Daoy (cell line): Measurements from ENCODE around the gene FAM227B. TPM values are rescaled to one million over a fixed set of nuclear protein-coding genes. Genes with fewer than 3 reads are reported as not detected.
"Not testable (repeated sequence)": the region's sequence is repeated elsewhere in the genome, so short reads cannot be mapped to it uniquely, and the experiment has no call there.

Experiments used
- DNase-seq: peaks from one replicate; pipeline ENCODE4 v3.0.0-alpha.2; 2015; ENCODE audit warnings: low read depth
- total RNA-seq: library from RNA; depleted of rRNA; stranded (reverse); fragments of >200 nt; shearing (Covaris generic); gene quantifications from 2 replicates; pipeline ENCODE4 v1.2.3, GENCODE V29; 2014

FAM227B gene
- total RNA-seq, 1 experiment from 2014 or later, result 1.5 TPM

DNA sequence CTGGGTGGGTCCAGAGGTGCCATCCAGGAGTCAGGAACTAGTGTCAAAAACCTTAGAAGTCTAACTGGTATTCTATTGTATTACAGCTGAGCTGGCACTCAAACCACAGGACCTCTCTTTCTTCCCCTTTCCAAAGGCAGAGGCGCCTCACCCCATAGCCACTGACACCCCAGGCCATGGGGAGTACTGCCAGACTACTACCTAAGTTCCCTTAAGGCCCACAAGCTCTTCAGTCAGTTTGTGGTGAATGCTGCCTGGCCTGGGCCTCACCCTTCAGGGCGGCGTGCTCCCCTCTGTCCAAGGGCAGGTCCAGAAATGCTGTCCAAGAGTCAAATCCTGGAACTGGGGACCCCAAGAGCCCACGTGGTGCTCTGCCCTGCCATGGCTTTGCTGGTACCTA lies 240.6 kb downstream of the FAM227B start:
- no peak for DNase-seq

DNA sequence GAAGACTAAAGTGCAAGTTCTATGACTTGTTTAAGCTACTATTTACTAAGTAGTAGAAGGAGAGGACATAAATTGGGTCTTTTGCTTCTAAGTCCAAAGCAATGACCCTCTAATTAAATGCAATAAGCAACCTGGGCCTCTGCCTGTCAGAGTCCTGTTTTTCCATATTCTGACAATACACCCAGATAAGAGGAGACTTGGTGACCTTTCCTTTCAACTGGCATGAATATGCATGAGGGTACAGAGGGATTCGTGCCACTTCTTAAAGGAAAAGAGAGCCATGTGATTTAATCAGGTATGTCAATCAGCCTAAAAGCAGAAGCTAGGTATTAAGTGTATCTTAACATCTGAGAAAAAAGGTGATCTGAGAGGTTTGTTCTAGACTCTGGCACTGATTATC lies 248.3 kb downstream of the FAM227B start:
- DNase-seq, result no peak

- DNase-seq, result no peak
These were observed 249.8 kb downstream of the FAM227B start for GRCh38 chr15:49370782-49371181.

DNA sequence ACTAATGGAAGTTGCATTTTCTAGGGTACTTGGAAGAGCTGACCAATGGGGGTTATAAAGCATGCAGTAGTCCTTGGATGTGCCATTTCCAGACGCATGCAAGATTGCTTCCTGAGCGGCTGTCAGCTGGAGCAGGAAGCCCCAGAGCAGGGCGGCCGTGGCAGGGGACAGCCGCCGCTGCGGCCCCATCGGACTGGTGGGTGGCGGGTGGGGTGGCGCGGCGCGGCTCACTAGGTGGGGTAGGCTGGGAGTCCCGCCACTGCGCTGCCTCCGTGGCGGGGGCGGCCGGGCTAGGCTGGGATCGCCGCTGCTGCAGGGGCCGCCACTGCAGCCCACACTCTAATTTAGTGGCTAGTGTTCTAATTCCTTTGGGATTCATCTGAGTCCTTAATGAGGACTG lies 254.1 kb downstream of the FAM227B start:
- DNase-seq, result no peak

- DNase-seq, result no peak
These were observed 259.2 kb downstream of the FAM227B start for GRCh38 chr15:49361370-49361769.

DNA sequence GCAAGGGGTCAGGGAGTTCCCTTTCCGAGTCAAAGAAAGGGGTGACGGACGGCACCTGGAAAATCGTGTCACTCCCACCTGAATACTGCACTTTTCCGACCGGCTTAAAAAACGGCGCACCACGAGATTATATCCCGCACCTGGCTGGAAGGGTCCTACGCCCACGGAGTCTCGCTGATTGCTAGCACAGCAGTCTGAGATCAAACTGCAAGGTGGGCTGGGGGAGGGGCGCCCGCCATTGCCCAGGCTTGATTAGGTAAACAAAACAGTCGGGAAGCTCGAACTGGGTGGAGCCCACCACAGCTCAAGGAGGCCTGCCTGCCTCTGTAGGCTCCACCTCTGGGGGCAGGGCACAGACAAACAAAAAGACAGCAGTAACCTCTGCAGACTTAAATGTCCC lies 266.2 kb downstream of the FAM227B start:
- not testable (repeated sequence) for DNase-seq

- DNase-seq, result no peak
These were observed 277.1 kb downstream of the FAM227B start for GRCh38 chr15:49343546-49343945.

- DNase-seq, result no peak
These were observed 281.0 kb downstream of the FAM227B start for GRCh38 chr15:49339656-49340055.

GRCh38 chr15:49331951-49332350 lies 288.7 kb downstream of the FAM227B start:
- DNase-seq, result no peak

- no peak for DNase-seq
These were observed 289.2 kb downstream of the FAM227B start for GRCh38 chr15:49331442-49331841.

GRCh38 chr15:49330166-49330565 lies 290.5 kb downstream of the FAM227B start:
- DNase-seq, result no peak

DNA sequence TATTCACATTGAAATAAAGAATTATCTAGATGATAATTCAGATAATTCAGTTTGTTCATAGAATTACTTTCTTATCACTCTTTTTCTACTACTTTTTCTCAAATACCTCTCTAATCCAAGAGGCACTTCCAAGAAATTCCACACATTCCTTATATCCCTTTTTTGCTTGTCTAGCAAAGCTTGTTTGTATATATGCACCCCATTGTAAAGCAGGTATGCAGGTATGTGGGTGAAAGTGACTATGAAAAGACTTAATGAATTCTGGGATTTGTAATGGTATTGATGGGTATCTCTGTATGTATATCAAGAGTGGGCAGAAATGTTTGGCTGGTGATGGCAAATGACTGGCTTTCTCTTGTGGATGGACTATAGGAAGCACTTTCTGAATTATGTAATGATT lies 291.7 kb downstream of the FAM227B start:
- no peak for DNase-seq

DNA sequence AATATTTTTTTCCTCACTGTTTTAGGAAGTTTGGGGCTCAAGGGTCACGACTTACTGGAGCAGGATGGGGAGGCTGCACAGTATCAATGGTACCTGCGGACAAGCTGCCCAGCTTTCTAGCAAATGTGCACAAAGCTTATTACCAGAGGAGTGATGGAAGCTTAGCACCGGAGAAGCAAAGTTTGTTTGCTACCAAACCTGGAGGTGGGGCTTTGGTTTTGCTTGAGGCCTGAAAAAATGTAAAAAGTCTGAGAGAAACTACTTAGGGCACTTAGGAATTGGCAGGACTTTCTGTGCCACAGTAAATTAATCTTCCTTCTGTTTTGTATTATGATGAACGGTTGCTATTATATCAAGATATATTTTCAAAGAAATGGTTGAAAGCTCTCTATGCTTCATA lies 292.7 kb downstream of the FAM227B start:
- no peak for DNase-seq

DNA sequence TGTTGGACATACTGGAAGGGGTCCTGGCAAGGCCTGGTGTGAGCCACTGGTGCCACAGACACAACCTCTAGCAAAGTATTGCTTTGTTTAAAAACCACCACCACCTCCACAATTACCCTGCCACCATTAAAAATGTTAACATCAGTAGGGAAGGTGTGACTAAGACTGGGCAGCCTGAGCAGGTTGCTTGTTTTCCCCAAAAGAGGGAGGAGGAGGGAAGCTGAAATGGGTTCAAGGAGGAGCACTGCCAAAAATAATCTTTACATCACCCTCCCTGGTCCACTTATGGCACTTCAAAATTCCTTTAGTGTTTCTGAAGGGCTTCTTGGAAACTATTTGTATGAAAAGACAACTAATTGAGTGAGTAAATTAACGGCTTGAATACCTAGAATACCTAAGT lies 297.4 kb downstream of the FAM227B start:
- no peak for DNase-seq

DNA sequence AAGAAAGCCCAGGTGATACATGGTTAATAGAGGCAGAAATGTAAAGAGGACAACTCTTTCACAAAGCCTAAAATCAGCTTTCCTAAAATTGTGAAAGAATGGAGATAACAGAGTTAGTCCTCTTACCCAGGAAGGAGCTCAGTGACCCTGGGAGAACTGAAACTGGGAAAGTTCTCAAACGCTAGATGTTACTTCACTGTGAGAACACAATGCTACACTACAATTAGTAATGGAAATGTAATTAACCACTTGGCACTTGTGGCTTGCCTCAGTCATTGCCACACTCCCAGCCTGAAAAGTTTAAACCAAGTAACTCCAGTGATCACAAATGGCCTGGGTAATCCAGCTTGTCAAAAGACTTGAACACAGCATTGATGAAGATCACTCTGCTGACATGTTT lies 300.3 kb downstream of the FAM227B start:
- no peak for DNase-seq

- no peak for DNase-seq
These were observed 305.2 kb downstream of the FAM227B start for GRCh38 chr15:49315391-49315823.

DNA sequence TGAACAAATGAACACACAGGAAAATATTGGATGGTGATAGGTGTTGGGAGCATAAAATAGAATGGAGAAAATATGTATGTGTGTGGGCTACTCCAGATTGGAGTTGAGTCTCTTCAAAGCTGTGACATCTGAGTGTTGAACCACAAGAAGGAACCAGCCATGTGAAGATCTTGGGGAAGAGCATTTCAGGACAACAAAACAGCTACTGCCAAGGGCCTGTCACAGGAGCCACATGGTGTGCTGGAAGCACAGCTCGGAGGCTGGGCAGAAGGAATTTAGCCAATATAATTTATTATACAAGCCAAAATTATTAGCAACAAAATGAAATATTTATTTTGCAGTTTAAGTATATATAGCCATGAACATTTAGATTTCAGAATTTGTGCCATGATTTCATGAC lies 305.9 kb downstream of the FAM227B start:
- no peak for DNase-seq

DNA sequence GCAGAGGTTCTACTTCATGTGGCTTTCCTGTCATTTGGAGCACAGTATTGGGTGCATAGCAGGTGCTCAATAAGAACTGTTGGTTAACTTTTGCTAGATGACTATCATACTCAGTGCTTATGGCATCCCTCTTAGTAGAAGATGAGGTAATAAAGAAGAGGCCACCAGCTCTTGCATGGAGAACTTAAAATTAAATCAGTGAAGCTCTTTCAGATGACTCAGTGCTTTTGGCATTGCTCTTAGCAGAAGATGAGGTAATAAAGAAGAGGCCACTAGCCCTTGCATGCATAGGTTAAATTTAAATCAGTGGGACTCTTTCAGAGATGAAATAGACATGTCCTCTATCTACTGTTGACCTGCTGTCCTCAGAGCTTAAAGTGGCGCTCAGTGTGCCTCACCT lies 307.0 kb downstream of the FAM227B start:
- no peak for DNase-seq

GRCh38 chr15:49309889-49310288 lies 310.7 kb downstream of the FAM227B start:
- DNase-seq, result no peak

GRCh38 chr15:49308686-49309085 lies 311.9 kb downstream of the FAM227B start:
- no peak for DNase-seq

DNA sequence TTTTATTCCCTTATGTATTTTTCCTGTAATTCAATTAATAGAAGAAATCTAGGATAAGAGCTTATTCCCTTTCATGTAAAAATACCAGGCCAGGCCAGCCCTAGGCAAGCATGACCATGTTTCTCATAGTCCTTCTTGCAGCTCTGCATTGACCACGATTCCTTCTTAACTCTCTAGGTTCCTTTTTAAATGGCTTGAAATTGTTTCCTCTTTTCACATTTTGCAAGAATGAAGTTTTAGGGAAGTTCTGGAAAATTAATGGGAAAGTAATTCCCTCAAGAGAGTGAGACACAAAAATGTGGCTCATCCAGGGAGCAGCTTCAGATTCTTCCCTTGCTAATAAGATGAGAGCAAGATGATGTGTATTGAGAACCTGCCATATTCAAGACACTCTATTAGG lies 314.1 kb downstream of the FAM227B start:
- no peak for DNase-seq

DNA sequence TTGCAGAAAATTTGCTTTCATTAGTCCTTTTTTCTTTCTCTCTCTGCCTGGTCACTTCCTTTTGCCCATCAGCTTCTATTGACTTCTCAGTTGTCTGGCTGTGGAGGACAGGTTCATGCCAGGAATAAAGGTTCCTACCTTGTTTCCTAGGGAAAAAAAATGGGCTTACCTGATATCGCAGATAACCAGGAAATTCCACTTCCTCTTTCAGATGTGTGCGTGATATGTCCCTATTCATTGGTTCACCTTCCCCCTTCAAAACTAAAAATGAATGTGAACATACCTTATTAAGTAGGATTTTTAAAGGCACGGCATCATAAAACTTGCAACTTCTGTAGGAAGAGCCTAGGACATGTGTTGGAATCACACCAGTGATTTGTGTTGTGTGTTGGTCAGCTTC lies 317.6 kb downstream of the FAM227B start:
- DNase-seq, result no peak

DNA sequence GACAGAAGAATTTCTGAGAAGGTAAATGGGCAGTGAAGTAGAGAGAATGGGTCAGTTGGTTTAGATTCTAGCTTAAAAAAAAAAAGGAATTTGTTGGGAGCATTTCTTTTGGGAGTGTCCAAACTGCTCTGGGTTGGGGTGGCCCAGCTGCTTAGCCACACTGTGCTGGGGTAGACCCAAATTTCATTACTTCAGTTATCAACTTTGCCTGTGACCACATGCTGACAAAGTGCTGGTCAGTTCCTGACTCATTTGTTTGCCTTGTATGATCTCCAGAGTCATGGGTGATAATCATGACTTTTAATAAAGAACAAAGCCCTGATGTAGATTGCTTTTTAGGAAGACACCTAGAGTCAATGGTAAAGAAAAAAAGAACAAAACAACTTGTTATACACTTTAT lies 319.1 kb downstream of the FAM227B start:
- DNase-seq, result peak; percentile 4

DNA sequence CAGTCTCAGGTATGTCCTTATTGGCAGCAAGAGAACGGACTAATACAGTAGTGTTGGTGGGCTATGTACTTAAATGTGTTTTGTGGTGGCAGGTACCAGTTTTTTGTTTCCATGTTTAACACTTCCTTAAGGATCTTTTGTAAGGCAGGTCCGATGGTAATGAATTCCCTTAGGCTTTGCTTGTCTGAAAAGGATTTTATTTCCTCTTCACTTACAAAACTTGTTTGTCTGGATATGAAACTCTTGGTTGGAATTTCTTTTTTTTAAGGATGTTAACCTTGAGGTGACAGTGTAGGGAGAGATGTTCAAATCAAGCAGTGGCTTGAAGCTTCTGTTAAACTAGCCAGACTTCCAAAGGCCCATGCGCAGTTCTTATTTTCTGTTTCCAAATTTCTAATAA lies 319.8 kb downstream of the FAM227B start:
- no peak for DNase-seq

DNA sequence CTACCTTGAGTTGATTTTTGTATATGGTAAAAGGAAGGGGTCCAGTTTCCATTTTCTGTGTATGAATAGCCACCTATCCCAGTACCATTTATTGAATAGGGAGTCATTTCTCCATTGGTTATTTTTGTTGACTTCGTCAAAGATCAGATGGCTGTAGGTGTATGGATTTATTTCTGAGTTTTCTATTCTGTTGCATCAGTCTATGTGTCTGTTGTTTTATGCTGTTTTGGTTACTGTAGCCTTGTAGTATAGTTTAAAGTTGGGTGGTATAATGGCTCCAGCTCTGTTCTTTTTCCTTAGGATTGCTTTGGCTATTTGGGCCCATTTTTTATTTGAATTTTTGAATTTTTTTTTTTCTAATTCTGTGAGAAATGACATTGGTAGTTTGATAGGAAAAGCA lies 323.0 kb downstream of the FAM227B start:
- DNase-seq, result no peak
